Suprapubic skin (tissue), 4 donors: ENCODE measurements around the gene FAM193A. TPM values are rescaled to one million over a fixed set of nuclear protein-coding genes. Genes with fewer than 3 reads are reported as not detected.

Experiments used
- DNase-seq, 2 donors: peaks; one replicate each; pipeline ENCODE4 v3.0.0-alpha.2; 2019; ENCODE audit warnings: low spot score in 2 of 2
- H3K27ac ChIP-seq: fragments of 200-600 bp; sonication (generic); one replicate; pipeline ENCODE4 v1.5.1; 2019
- H3K27me3 ChIP-seq: fragments of 200-600 bp; sonication (generic); one replicate; pipeline ENCODE4 v1.5.1; 2019
- H3K36me3 ChIP-seq: fragments of 200-600 bp; sonication (generic); one replicate; pipeline ENCODE4 v1.5.1; 2019
- H3K4me1 ChIP-seq: fragments of 200-600 bp; sonication (generic); one replicate; pipeline ENCODE4 v1.5.1; 2019
- H3K4me3 ChIP-seq: fragments of 200-600 bp; sonication (generic); one replicate; pipeline ENCODE4 v1.5.1; 2019; ENCODE audit warnings: mild to moderate bottlenecking
- H3K9me3 ChIP-seq: fragments of 200-600 bp; sonication (generic); one replicate; pipeline ENCODE4 v1.5.1; 2019
- EP300 ChIP-seq: sonication (generic); formaldehyde crosslinking; IDR thresholded peaks from one replicate; pipeline ENCODE4 v1.6.1; 2017; ENCODE audit warnings: antibody characterized with exemption
- POLR2A ChIP-seq, 2 donors: fragments of 450-650 bp; IDR thresholded peaks; one replicate each; pipeline ENCODE4 v1.6.1; 2017; ENCODE audit warnings: antibody characterized with exemption in 2 of 2, mild to moderate bottlenecking in 2 of 2, moderate library complexity in 2 of 2
- POLR2AphosphoS5 ChIP-seq, 3 donors: sonication (generic); formaldehyde crosslinking; IDR thresholded peaks; one replicate each; pipeline ENCODE4 v1.6.1; 2017; ENCODE audit warnings: antibody characterized with exemption in 3 of 3
- WGBS: methylation state at CpG from one replicate; pipeline ENCODE4 v1.1.5; 2018; 5-methylcytosine and 5-hydroxymethylcytosine counted together
- total RNA-seq, 4 donors: library from RNA; depleted of rRNA; stranded (reverse); fragments of >200 nt; gene quantifications; one replicate each; pipeline ENCODE4 v1.1.0, GENCODE V29; 2016
- TF ChIP-seq, protein P1 (sequence below), 2 donors: fragments of 200-600 bp in 1 of 2; fragments of 450-650 bp in 1 of 2; sonication (generic) in 1 of 2; IDR thresholded peaks; one replicate each; pipeline ENCODE4 v1.5.1; 2016 to 2019; ENCODE audit warnings: antibody characterized with exemption in 2 of 2, mild to moderate bottlenecking in 1 of 2, moderate library complexity in 1 of 2

Gene FAM193A, protein sequence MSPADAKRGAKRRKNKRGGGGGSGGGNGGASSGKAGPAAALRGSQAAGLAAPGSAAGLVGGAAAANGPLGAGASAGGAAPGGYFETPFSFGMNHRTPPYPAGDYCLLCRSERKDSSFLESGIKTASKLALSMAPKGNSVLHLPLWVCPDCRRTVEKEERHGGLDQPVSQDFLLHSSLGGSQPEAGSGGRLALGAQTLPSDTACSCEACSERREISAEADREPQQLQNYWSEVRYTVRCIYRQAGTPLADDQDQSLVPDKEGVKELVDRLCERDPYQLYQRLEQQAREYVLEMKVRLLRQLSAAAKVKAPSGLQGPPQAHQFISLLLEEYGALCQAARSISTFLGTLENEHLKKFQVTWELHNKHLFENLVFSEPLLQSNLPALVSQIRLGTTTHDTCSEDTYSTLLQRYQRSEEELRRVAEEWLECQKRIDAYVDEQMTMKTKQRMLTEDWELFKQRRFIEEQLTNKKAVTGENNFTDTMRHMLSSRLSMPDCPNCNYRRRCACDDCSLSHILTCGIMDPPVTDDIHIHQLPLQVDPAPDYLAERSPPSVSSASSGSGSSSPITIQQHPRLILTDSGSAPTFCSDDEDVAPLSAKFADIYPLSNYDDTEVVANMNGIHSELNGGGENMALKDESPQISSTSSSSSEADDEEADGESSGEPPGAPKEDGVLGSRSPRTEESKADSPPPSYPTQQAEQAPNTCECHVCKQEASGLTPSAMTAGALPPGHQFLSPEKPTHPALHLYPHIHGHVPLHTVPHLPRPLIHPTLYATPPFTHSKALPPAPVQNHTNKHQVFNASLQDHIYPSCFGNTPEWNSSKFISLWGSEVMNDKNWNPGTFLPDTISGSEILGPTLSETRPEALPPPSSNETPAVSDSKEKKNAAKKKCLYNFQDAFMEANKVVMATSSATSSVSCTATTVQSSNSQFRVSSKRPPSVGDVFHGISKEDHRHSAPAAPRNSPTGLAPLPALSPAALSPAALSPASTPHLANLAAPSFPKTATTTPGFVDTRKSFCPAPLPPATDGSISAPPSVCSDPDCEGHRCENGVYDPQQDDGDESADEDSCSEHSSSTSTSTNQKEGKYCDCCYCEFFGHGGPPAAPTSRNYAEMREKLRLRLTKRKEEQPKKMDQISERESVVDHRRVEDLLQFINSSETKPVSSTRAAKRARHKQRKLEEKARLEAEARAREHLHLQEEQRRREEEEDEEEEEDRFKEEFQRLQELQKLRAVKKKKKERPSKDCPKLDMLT (N-terminal part only)
- 10 to 100 TPM; 23.6 to 45.0 (median 29.3) TPM for total RNA-seq

DNA sequence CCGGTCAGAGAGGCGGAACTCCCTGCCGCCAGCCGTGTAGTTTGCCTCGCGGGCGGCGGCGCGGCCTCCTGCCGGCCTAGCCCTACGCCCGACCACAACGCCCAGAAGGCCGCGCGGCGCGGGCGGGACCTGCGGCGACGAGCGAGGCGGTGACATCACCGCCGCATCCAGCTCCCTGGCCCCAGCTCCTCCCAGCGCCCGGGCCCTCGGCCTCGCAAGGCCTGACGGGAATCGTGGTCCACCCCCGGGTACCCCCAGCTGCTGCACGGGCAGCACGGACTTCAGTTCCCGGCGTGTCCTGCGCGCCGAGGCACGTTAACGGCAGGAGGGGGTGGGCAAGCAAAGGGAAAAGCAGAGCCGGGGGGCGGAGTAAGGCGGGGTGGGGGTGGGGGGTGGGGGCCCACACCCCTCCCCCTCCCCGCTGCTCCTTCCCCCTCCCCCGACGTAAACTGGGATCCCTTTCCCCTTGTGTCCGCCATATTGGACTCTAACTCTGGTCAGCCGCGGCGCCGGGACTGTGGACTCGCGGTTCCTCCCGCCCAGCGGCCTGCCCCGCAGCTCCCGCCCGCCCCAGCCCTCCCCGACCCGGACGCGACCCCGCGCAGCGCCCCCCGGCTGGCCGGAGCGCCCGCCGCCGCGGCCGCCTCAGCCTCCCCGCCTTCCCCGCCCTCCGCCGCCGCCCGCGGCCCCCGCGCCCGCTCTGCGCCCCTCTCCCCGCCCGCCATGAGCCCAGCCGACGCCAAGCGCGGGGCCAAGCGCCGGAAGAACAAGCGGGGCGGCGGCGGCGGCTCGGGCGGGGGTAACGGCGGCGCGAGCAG lies at the start of gene FAM193A:
Gene FAM193A, plus strand, starts transcription at position 455 of the 818 bp plus-strand sequence. Its CDS starts 269 bp downstream, at position 724.
- 3% methylated on average over 7 of the region's 106 CpGs for WGBS
- Histone ChIP-seq H3K27ac (peak within 1 kb of the TSS; percentile 88), H3K9me3 (no peaks in the 10 kb centered on the region), H3K36me3 (no peaks in the 10 kb centered on the region), H3K4me3 (peak within 1 kb of the TSS; percentile 88), H3K4me1 (peaks cover 29% of the 10 kb centered on the region), H3K27me3 (no peaks in the 10 kb centered on the region)
- peak; percentile 98 to 99 for DNase-seq
- peak in 1 of 2 donors; percentile 36 for TF ChIP-seq POLR2A (IDR thresholded peaks at IDR 0.05)
- TF ChIP-seq POLR2AphosphoS5 (IDR thresholded peaks at IDR 0.05) = peak in 2 of 3 donors; percentile 34 to 86
- no peak for TF ChIP-seq EP300

DNA sequence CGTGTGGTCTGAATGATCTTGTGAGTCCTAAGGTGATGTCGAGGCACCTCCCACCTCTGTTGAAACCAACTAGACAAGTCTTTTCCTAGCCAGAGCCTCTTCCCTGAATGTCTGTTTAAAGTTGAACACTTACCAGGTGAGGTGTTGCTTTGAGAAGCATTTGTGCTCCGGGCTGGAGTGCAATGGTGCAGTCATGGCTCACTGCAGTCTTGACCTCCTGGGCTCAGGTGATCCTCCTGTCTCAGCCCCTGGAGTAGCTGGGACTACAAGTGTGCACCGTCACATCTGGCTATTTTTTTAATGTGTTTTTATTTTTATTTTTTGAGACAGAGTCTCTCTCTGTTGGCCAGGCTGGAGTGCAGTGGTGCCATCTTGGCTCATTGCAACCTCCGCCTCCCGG lies 49.5 kb upstream of the FAM193A start:
- Histone ChIP-seq H3K9me3 (no peaks in the 10 kb centered on the region), H3K36me3 (peaks cover 23% of the 10 kb centered on the region), H3K27ac (no peak overlapping the region), H3K4me1 (peaks cover 72% of the 10 kb centered on the region), H3K4me3 (no peak overlapping the region), H3K27me3 (no peaks in the 10 kb centered on the region)
- no peak for TF ChIP-seq POLR2A (IDR thresholded peaks at IDR 0.05)
- TF ChIP-seq EP300 = no peak
- TF ChIP-seq, protein P1, sequence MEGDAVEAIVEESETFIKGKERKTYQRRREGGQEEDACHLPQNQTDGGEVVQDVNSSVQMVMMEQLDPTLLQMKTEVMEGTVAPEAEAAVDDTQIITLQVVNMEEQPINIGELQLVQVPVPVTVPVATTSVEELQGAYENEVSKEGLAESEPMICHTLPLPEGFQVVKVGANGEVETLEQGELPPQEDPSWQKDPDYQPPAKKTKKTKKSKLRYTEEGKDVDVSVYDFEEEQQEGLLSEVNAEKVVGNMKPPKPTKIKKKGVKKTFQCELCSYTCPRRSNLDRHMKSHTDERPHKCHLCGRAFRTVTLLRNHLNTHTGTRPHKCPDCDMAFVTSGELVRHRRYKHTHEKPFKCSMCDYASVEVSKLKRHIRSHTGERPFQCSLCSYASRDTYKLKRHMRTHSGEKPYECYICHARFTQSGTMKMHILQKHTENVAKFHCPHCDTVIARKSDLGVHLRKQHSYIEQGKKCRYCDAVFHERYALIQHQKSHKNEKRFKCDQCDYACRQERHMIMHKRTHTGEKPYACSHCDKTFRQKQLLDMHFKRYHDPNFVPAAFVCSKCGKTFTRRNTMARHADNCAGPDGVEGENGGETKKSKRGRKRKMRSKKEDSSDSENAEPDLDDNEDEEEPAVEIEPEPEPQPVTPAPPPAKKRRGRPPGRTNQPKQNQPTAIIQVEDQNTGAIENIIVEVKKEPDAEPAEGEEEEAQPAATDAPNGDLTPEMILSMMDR (IDR thresholded peaks at IDR 0.05) = no peak
- TF ChIP-seq POLR2AphosphoS5 (IDR thresholded peaks at IDR 0.05) = no peak
- DNase-seq = no peak
- 92% methylated on average over 6 of the region's 6 CpGs for WGBS

DNA sequence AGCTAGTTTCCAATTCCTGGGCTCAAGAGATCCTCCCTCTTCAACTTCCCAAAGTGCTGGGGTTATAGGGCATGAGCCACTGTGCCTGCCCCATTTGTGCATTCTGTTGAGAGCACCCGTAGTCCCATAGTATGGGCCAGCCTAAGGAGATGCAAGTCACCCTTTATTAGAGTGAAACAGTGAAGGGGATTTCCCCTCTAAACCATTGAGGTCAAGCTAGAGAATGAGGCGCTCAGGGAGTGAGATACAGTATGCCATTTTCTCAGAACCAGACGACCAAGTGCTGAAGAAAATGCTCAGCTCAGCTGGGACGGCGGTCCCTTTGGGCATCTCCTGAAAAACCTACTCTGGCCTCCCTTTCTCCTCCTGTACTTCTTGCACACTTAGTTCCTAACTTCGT lies 48.8 kb upstream of the FAM193A start:
- H3K9me3 ChIP-seq = no peaks in the 10 kb centered on the region
- H3K36me3 ChIP-seq = peaks cover 29% of the 10 kb centered on the region
- no peak overlapping the region for H3K27ac ChIP-seq
- no peaks in the 10 kb centered on the region for H3K27me3 ChIP-seq
- peaks cover 65% of the 10 kb centered on the region for H3K4me1 ChIP-seq
- H3K4me3 ChIP-seq = no peak overlapping the region
- 79% methylated on average over 6 of the region's 6 CpGs for WGBS
- no peak for DNase-seq
- TF ChIP-seq, protein P1 (IDR thresholded peaks at IDR 0.05) = no peak
- TF ChIP-seq EP300 (no peak), POLR2AphosphoS5 (IDR thresholded peaks at IDR 0.05) (no peak), POLR2A (IDR thresholded peaks at IDR 0.05) (no peak)

DNA sequence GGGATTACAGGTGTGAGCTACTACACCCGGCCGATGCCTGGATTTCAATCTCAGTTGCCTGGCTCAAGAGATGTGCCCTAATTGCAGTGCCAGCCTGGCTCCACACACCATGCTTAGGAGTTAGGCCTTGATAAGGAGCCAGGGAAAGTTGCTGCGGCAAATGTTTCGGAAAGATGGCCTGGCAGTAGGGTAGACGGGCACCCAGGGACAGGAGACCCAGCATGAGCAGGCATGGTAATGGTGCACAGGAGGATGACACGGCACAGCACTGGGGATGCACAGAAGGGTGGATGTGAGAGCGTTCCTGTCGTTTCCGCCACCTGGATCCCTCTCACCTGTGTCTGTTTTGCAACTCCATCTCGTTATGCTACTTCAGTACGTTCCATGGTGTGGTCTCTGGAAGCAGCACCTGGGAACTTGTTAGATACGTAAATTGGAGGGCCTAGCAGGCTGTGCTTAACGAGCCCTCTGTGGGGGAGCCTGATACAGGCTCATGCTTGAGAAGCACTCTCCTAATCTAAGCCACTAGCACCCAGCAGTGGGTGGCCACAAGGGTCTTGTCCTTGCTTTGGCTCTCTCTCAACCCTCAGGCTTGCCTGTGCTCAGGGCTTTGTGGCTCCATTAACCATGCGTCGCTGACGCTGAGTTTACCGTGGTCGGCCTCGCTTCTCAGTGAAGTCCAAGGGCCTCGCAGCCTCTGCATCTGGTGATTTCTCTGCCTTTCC lies 47.2 kb upstream of the FAM193A start:
- DNase-seq = no peak
- Histone ChIP-seq H3K4me1 (peaks cover 53% of the 10 kb centered on the region), H3K9me3 (no peaks in the 10 kb centered on the region), H3K27me3 (no peaks in the 10 kb centered on the region), H3K27ac (no peak overlapping the region), H3K36me3 (peaks cover 38% of the 10 kb centered on the region), H3K4me3 (no peak overlapping the region)
- TF ChIP-seq POLR2AphosphoS5 (IDR thresholded peaks at IDR 0.05) = no peak
- TF ChIP-seq EP300 = no peak
- no peak for TF ChIP-seq POLR2A (IDR thresholded peaks at IDR 0.05)
- TF ChIP-seq, protein P1 (IDR thresholded peaks at IDR 0.05) = no peak
- WGBS = 88% methylated on average over 18 of the region's 20 CpGs
